Measurements from ENCODE around the gene NAGK.

The NAGK gene

GRCh38 chr2:71042287-71042686 lies 26.2 kb upstream of the NAGK start:
- no peak overlapping the region for H3K9ac ChIP-seq (ENCODE audit: low read depth, low read length, poor library complexity, severe bottlenecking)
- no peak overlapping the region for H2AFZ ChIP-seq (ENCODE audit: low read length)
- H3K79me2 ChIP-seq (ENCODE audit: insufficient read depth, low read length): no peaks in the 10 kb centered on the region
- no peak overlapping the region for H3K4me2 ChIP-seq (ENCODE audit: low read depth, low read length, poor library complexity, severe bottlenecking)
- no peaks in the 10 kb centered on the region for H3K4me1 ChIP-seq (ENCODE audit: insufficient read depth, low read length, poor library complexity, severe bottlenecking)
- no peaks in the 10 kb centered on the region for H3K9me3 ChIP-seq (ENCODE audit: insufficient read depth, low read depth, low read length)
- H3K9me2 ChIP-seq (replicated peaks; ENCODE audit: low read depth, low read length): no peaks in the 10 kb centered on the region
- no peaks in the 10 kb centered on the region for H3K27me3 ChIP-seq (ENCODE audit: insufficient read depth, low read length, poor library complexity, severe bottlenecking)
- no peak for TF ChIP-seq CTCF (conservative IDR thresholded peaks at IDR 0.05; ENCODE audit: low read length)
- TF ChIP-seq EZH2phosphoT487 (IDR thresholded peaks at IDR 0.05; ENCODE audit: borderline replicate concordance): no peak
- H3K36me3 ChIP-seq (ENCODE audit: insufficient read depth, low read length): no peaks in the 10 kb centered on the region
- no peaks in the 10 kb centered on the region for H4K20me1 ChIP-seq (ENCODE audit: insufficient read depth, low read length, poor library complexity, severe bottlenecking)
- no peaks in the 10 kb centered on the region for H3F3A ChIP-seq (ENCODE audit: low read depth)
- no peak overlapping the region for H3K4me3 ChIP-seq (ENCODE audit: low read length, poor library complexity, severe bottlenecking)

- no peaks in the 10 kb centered on the region for H3K79me2 ChIP-seq (ENCODE audit: insufficient read depth, low read length)
- no peak overlapping the region for H2AFZ ChIP-seq (ENCODE audit: low read length)
- no peaks in the 10 kb centered on the region for H3K27me3 ChIP-seq (ENCODE audit: insufficient read depth, low read length, poor library complexity, severe bottlenecking)
- no peak overlapping the region for H3K9ac ChIP-seq (ENCODE audit: low read depth, low read length, poor library complexity, severe bottlenecking)
- H3K4me1 ChIP-seq (ENCODE audit: insufficient read depth, low read length, poor library complexity, severe bottlenecking): no peaks in the 10 kb centered on the region
- H3K36me3 ChIP-seq (ENCODE audit: insufficient read depth, low read length): no peaks in the 10 kb centered on the region
- H4K20me1 ChIP-seq (ENCODE audit: insufficient read depth, low read length, poor library complexity, severe bottlenecking): no peaks in the 10 kb centered on the region
- TF ChIP-seq CTCF (conservative IDR thresholded peaks at IDR 0.05; ENCODE audit: low read length): no peak
- TF ChIP-seq EZH2phosphoT487 (IDR thresholded peaks at IDR 0.05; ENCODE audit: borderline replicate concordance): no peak
- no peaks in the 10 kb centered on the region for H3F3A ChIP-seq (ENCODE audit: low read depth)
- H3K9me2 ChIP-seq (replicated peaks; ENCODE audit: low read depth, low read length): no peaks in the 10 kb centered on the region
- no peaks in the 10 kb centered on the region for H3K9me3 ChIP-seq (ENCODE audit: insufficient read depth, low read depth, low read length)
- H3K4me2 ChIP-seq (ENCODE audit: low read depth, low read length, poor library complexity, severe bottlenecking): no peak overlapping the region
- no peak overlapping the region for H3K4me3 ChIP-seq (ENCODE audit: low read length, poor library complexity, severe bottlenecking)
These were observed 24.7 kb upstream of the NAGK start for GRCh38 chr2:71043531-71044407.

- Histone ChIP-seq H3K9me3 (ENCODE audit: insufficient read depth, low read depth, low read length) (no peaks in the 10 kb centered on the region), H3K27me3 (ENCODE audit: insufficient read depth, low read length, poor library complexity, severe bottlenecking) (no peaks in the 10 kb centered on the region), H4K20me1 (ENCODE audit: insufficient read depth, low read length, poor library complexity, severe bottlenecking) (no peaks in the 10 kb centered on the region), H3F3A (ENCODE audit: low read depth) (no peaks in the 10 kb centered on the region), H2AFZ (ENCODE audit: low read length) (no peak overlapping the region), H3K4me3 (ENCODE audit: low read length, poor library complexity, severe bottlenecking) (no peak overlapping the region), H3K9me2 (replicated peaks; ENCODE audit: low read depth, low read length) (no peaks in the 10 kb centered on the region), H3K36me3 (ENCODE audit: insufficient read depth, low read length) (no peaks in the 10 kb centered on the region), H3K4me1 (ENCODE audit: insufficient read depth, low read length, poor library complexity, severe bottlenecking) (no peaks in the 10 kb centered on the region), H3K4me2 (ENCODE audit: low read depth, low read length, poor library complexity, severe bottlenecking) (no peak overlapping the region), H3K9ac (ENCODE audit: low read depth, low read length, poor library complexity, severe bottlenecking) (no peak overlapping the region), H3K79me2 (ENCODE audit: insufficient read depth, low read length) (no peaks in the 10 kb centered on the region)
- TF ChIP-seq CTCF (conservative IDR thresholded peaks at IDR 0.05; ENCODE audit: low read length) (no peak), EZH2phosphoT487 (IDR thresholded peaks at IDR 0.05; ENCODE audit: borderline replicate concordance) (no peak)
These were observed 23.3 kb upstream of the NAGK start for GRCh38 chr2:71045151-71045550.
